Vagina (tissue), 2 donors: ENCODE results near the gene MT1H.

Experiments
- CTCF ChIP-seq, 3 experiments: fragments of 450-650 bp in 2 of 3; fragments of 200-600 bp in 1 of 3; sonication (generic) in 1 of 3; IDR thresholded peaks; one replicate each; pipeline ENCODE4 v1.5.1; 2017 to 2019; ENCODE audit warnings: antibody characterized with exemption in 3 of 3, mild to moderate bottlenecking in 2 of 3, moderate library complexity in 2 of 3
- POLR2A ChIP-seq, 2 donors: fragments of 450-650 bp; IDR thresholded peaks; one replicate each; pipeline ENCODE4 v1.6.1; 2017; ENCODE audit warnings: antibody characterized with exemption in 2 of 2, mild to moderate bottlenecking in 2 of 2, moderate library complexity in 2 of 2
- POLR2AphosphoS5 ChIP-seq, 2 donors: sonication (generic); formaldehyde crosslinking; IDR thresholded peaks; one replicate each; pipeline ENCODE4 v1.9.0; 2017; ENCODE audit warnings: antibody characterized with exemption in 2 of 2, mild to moderate bottlenecking in 2 of 2, low read depth in 1 of 2; ENCODE audit not compliant: insufficient read depth in 1 of 2

GRCh38 chr16:56634715-56635440 is 34.7 kb upstream of the MT1H start:
- no peak for TF ChIP-seq CTCF (IDR thresholded peaks at IDR 0.05)
- no peak for TF ChIP-seq POLR2A (IDR thresholded peaks at IDR 0.05)
- TF ChIP-seq POLR2AphosphoS5 (IDR thresholded peaks at IDR 0.05; ENCODE audit: insufficient read depth in 1 of 2, low read depth in 1 of 2), result no peak
